ENCODE results near the gene TAS2R14. TPM values are rescaled to one million over a fixed set of nuclear protein-coding genes. Genes with fewer than 3 reads are reported as not detected.

The TAS2R14 gene, protein sequence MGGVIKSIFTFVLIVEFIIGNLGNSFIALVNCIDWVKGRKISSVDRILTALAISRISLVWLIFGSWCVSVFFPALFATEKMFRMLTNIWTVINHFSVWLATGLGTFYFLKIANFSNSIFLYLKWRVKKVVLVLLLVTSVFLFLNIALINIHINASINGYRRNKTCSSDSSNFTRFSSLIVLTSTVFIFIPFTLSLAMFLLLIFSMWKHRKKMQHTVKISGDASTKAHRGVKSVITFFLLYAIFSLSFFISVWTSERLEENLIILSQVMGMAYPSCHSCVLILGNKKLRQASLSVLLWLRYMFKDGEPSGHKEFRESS
- polyA plus RNA-seq (2013, experiment 1 of 2), result 0.79 TPM
- polyA plus RNA-seq (2013, experiment 2 of 2), result 0.90 TPM

DNA sequence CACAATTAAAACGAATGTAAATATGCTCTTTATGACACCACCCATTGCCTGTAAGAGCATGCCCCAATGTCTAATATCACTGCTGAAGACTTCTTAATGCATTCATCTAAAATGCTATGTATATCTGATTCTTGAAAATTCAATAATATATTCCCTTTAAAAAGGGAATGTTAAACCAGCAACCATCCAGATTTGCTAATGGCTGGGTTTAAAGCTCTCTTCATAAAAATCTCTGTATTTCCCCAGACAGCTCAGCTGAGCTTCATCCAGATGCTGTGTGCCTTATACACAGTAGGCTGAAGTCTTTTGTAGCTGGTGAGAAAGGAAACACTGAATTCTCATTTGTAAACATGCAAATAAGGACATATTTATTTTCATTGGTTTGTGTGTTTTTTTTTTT is at the start of gene TAS2R14:
TSS of gene TAS2R14 (minus strand) at position 101 of the 400 bp plus-strand sequence. CDS start at position 45, 56 bp downstream.
- H3K4ac ChIP-seq (ENCODE audit: low read length), result no peak within 1 kb of the TSS
- H4K91ac ChIP-seq (ENCODE audit: low read depth, low read length, poor library complexity), result no peak within 1 kb of the TSS
- H3K23ac ChIP-seq (ENCODE audit: low read depth, low read length, poor library complexity), result no peak within 1 kb of the TSS
- no peak within 1 kb of the TSS for H4K8ac ChIP-seq (ENCODE audit: low read depth, low read length)
- no peak within 1 kb of the TSS for H2BK12ac ChIP-seq (ENCODE audit: low read length)
- no peak within 1 kb of the TSS for H3K4me3 ChIP-seq (ENCODE audit: low read length in 2 of 2)
- no peak within 1 kb of the TSS for H3K27ac ChIP-seq (replicated peaks; ENCODE audit: low read length)
- no peak within 1 kb of the TSS for H2BK5ac ChIP-seq (ENCODE audit: low read length)
- no peak within 1 kb of the TSS for H2BK120ac ChIP-seq (ENCODE audit: low read depth, low read length)
- H2BK15ac ChIP-seq (ENCODE audit: low read length), result no peak within 1 kb of the TSS
- H2AFZ ChIP-seq (ENCODE audit: low read length), result no peak within 1 kb of the TSS
- no peak for DNase-seq (ENCODE audit: low spot score)
- no peaks in the 10 kb centered on the region for H3K9me3 ChIP-seq (replicated peaks in 1 of 2; ENCODE audit: control insufficient read depth in 2 of 2, insufficient read depth in 1 of 2, low read depth in 1 of 2, low read length in 2 of 2)
- no peak within 1 kb of the TSS for H3K14ac ChIP-seq (ENCODE audit: low read length)
- H3K27me3 ChIP-seq (ENCODE audit: control insufficient read depth in 3 of 3, insufficient read depth in 3 of 3, low read depth in 1 of 3, low read length in 3 of 3), result no peaks in the 10 kb centered on the region
- H3K4me1 ChIP-seq (ENCODE audit: control insufficient read depth in 2 of 2, insufficient read depth in 1 of 2, low read depth in 1 of 2, low read length in 2 of 2), result no peaks in the 10 kb centered on the region
- no peak within 1 kb of the TSS for H2AK5ac ChIP-seq (ENCODE audit: low read depth, low read length)
- no peak within 1 kb of the TSS for H3K9ac ChIP-seq (ENCODE audit: low read depth, low read length, poor library complexity)
- no peaks in the 10 kb centered on the region for H3K36me3 ChIP-seq (replicated peaks in 1 of 2; ENCODE audit: control insufficient read depth in 2 of 2, insufficient read depth in 2 of 2, low read length in 2 of 2)
- no peaks in the 10 kb centered on the region for H3K79me1 ChIP-seq (ENCODE audit: low read depth, low read length)
- no peak within 1 kb of the TSS for H3K4me2 ChIP-seq (ENCODE audit: insufficient read depth, low read length, poor library complexity, severe bottlenecking)
- no CpG with 5 or more reads among the region's 1 CpG for WGBS, 2 donors (ENCODE audit: extremely low coverage in 2 of 2, insufficient read length in 2 of 2, insufficient replicate concordance in 1 of 2)
- H3K18ac ChIP-seq (ENCODE audit: low read length), result no peak within 1 kb of the TSS

DNA sequence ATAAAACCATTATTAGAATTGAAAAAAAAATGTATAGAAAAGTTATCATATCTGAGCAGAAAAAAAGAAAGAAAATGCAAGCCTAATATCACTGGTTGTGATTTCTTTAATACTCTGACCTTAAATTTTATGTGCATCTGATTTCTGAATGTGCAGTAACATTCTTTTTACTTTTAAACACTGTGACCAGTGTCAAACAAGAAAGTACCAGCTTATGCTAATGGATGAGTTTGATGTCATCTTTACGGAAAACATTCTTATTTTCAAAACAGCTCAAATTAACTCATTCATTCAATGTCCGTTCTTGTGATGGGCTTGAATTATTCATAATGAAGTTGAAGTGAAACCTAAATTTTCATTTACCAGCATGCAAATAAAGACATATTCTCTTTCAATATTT is 47.7 kb upstream of the TAS2R14 start, which contains the start of gene TAS2R50:
TSS of gene TAS2R50 (minus strand) at position 101 of the 400 bp plus-strand sequence. CDS start at position 49, 52 bp downstream.
- Histone ChIP-seq H3K9me3 (replicated peaks in 1 of 2; ENCODE audit: control insufficient read depth in 2 of 2, insufficient read depth in 1 of 2, low read depth in 1 of 2, low read length in 2 of 2) (peaks cover 0 to 11% of the 10 kb centered on the region in 2 donors), H2AK5ac (ENCODE audit: low read depth, low read length) (no peak within 1 kb of the TSS), H3K23ac (ENCODE audit: low read depth, low read length, poor library complexity) (no peak within 1 kb of the TSS), H4K91ac (ENCODE audit: low read depth, low read length, poor library complexity) (no peak within 1 kb of the TSS), H3K27ac (replicated peaks; ENCODE audit: low read length) (no peak within 1 kb of the TSS), H3K79me1 (ENCODE audit: low read depth, low read length) (no peaks in the 10 kb centered on the region), H3K18ac (ENCODE audit: low read length) (no peak within 1 kb of the TSS), H3K4me3 (ENCODE audit: low read length in 2 of 2) (no peak within 1 kb of the TSS), H2BK15ac (ENCODE audit: low read length) (no peak within 1 kb of the TSS), H4K8ac (ENCODE audit: low read depth, low read length) (no peak within 1 kb of the TSS), H3K27me3 (ENCODE audit: control insufficient read depth in 3 of 3, insufficient read depth in 3 of 3, low read depth in 1 of 3, low read length in 3 of 3) (no peaks in the 10 kb centered on the region), H2BK5ac (ENCODE audit: low read length) (no peak within 1 kb of the TSS), H3K4me2 (ENCODE audit: insufficient read depth, low read length, poor library complexity, severe bottlenecking) (no peak within 1 kb of the TSS), H3K9ac (ENCODE audit: low read depth, low read length, poor library complexity) (no peak within 1 kb of the TSS), H2BK120ac (ENCODE audit: low read depth, low read length) (no peak within 1 kb of the TSS), H3K14ac (ENCODE audit: low read length) (no peak within 1 kb of the TSS), H3K36me3 (replicated peaks in 1 of 2; ENCODE audit: control insufficient read depth in 2 of 2, insufficient read depth in 2 of 2, low read length in 2 of 2) (peaks cover 2 to 8% of the 10 kb centered on the region in 2 donors), H3K4me1 (ENCODE audit: control insufficient read depth in 2 of 2, insufficient read depth in 1 of 2, low read depth in 1 of 2, low read length in 2 of 2) (no peaks in the 10 kb centered on the region), H2AFZ (ENCODE audit: low read length) (no peak within 1 kb of the TSS), H2BK12ac (ENCODE audit: low read length) (no peak within 1 kb of the TSS), H3K4ac (ENCODE audit: low read length) (no peak within 1 kb of the TSS)
- DNase-seq (ENCODE audit: low spot score), result no peak
- no CpG with 5 or more reads among the region's 2 CpGs for WGBS, 2 donors (ENCODE audit: extremely low coverage in 2 of 2, insufficient read length in 2 of 2, insufficient replicate concordance in 1 of 2)

DNA sequence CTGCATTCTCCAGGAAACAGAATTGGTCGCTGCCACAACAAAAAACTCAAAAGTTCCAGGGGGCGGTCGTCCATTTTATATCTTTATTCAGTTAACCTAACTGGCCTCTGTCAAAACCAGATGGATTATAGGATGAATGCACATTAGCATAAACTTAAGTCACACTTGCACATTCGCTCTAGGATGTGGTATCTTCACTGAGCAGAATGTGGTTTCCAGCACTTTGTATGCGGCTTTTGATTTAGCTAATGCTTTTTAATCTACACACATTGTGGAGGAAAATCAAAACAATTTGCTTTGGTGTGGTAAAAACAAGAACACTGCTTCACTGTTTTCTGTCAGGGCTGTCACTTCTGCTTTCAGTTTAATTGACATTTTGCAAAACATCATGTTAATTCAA is 43.2 kb upstream of the TAS2R14 start:
- Histone ChIP-seq H2BK5ac (ENCODE audit: low read length) (no peak overlapping the region), H3K36me3 (replicated peaks in 1 of 2; ENCODE audit: control insufficient read depth in 2 of 2, insufficient read depth in 2 of 2, low read length in 2 of 2) (peaks cover 0 to 2% of the 10 kb centered on the region in 2 donors), H3K4me2 (ENCODE audit: insufficient read depth, low read length, poor library complexity, severe bottlenecking) (no peak overlapping the region), H2BK15ac (ENCODE audit: low read length) (no peak overlapping the region), H4K91ac (ENCODE audit: low read depth, low read length, poor library complexity) (no peak overlapping the region), H3K9me3 (replicated peaks in 1 of 2; ENCODE audit: control insufficient read depth in 2 of 2, insufficient read depth in 1 of 2, low read depth in 1 of 2, low read length in 2 of 2) (no peaks in the 10 kb centered on the region), H3K14ac (ENCODE audit: low read length) (no peak overlapping the region), H2BK12ac (ENCODE audit: low read length) (no peak overlapping the region), H3K9ac (ENCODE audit: low read depth, low read length, poor library complexity) (no peak overlapping the region), H3K23ac (ENCODE audit: low read depth, low read length, poor library complexity) (no peak overlapping the region), H2BK120ac (ENCODE audit: low read depth, low read length) (no peak overlapping the region), H3K18ac (ENCODE audit: low read length) (no peak overlapping the region), H2AFZ (ENCODE audit: low read length) (no peak overlapping the region), H3K4ac (ENCODE audit: low read length) (no peak overlapping the region), H4K8ac (ENCODE audit: low read depth, low read length) (no peak overlapping the region), H2AK5ac (ENCODE audit: low read depth, low read length) (no peak overlapping the region), H3K4me3 (ENCODE audit: low read length in 2 of 2) (no peak overlapping the region), H3K4me1 (ENCODE audit: control insufficient read depth in 2 of 2, insufficient read depth in 1 of 2, low read depth in 1 of 2, low read length in 2 of 2) (no peaks in the 10 kb centered on the region), H3K27me3 (ENCODE audit: control insufficient read depth in 3 of 3, insufficient read depth in 3 of 3, low read depth in 1 of 3, low read length in 3 of 3) (no peaks in the 10 kb centered on the region), H3K79me1 (ENCODE audit: low read depth, low read length) (no peaks in the 10 kb centered on the region), H3K27ac (replicated peaks; ENCODE audit: low read length) (no peak overlapping the region)
- DNase-seq (ENCODE audit: low spot score), result no peak
- whole genome bisulfite sequencing, 2 donors (ENCODE audit: extremely low coverage in 2 of 2, insufficient read length in 2 of 2, insufficient replicate concordance in 1 of 2), result no CpG with 5 or more reads among the region's 5 CpGs

DNA sequence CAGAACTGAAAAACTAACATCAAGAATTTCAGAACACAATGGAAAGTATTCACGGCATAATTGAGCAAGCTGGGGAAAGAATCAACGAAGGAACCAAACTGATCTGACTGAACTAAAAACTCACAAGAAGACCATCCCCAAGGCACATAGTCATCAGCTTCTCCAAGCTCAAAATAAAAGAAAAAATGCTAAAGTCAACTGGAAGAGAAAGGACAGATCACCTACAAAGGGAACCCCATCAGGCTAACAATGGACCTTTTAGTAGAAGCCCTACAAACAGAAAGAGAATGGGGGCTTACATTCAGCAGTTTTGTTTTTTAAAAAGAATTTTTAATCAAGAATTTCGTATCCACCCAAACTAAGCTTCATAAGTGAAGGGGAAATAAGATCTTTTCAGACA is 35.9 kb upstream of the TAS2R14 start:
- H3K36me3 ChIP-seq (replicated peaks in 1 of 2; ENCODE audit: control insufficient read depth in 2 of 2, insufficient read depth in 2 of 2, low read length in 2 of 2), result peaks cover 0 to 4% of the 10 kb centered on the region in 2 donors
- no peak overlapping the region for H3K4me2 ChIP-seq (ENCODE audit: insufficient read depth, low read length, poor library complexity, severe bottlenecking)
- no peak overlapping the region for H3K4me3 ChIP-seq (ENCODE audit: low read length in 2 of 2)
- WGBS, 2 donors (ENCODE audit: extremely low coverage in 2 of 2, insufficient read length in 2 of 2, insufficient replicate concordance in 1 of 2), result no CpG with 5 or more reads among the region's 3 CpGs
- H2AFZ ChIP-seq (ENCODE audit: low read length), result no peak overlapping the region
- H3K79me1 ChIP-seq (ENCODE audit: low read depth, low read length), result no peaks in the 10 kb centered on the region
- H3K23ac ChIP-seq (ENCODE audit: low read depth, low read length, poor library complexity), result no peak overlapping the region
- H2BK120ac ChIP-seq (ENCODE audit: low read depth, low read length), result no peak overlapping the region
- DNase-seq (ENCODE audit: low spot score), result no peak
- H2BK5ac ChIP-seq (ENCODE audit: low read length), result no peak overlapping the region
- no peak overlapping the region for H3K27ac ChIP-seq (replicated peaks; ENCODE audit: low read length)
- no peak overlapping the region for H2AK5ac ChIP-seq (ENCODE audit: low read depth, low read length)
- H4K91ac ChIP-seq (ENCODE audit: low read depth, low read length, poor library complexity), result no peak overlapping the region
- H3K14ac ChIP-seq (ENCODE audit: low read length), result no peak overlapping the region
- peaks cover 0 to 5% of the 10 kb centered on the region in 2 donors for H3K9me3 ChIP-seq (replicated peaks in 1 of 2; ENCODE audit: control insufficient read depth in 2 of 2, insufficient read depth in 1 of 2, low read depth in 1 of 2, low read length in 2 of 2)
- no peak overlapping the region for H3K9ac ChIP-seq (ENCODE audit: low read depth, low read length, poor library complexity)
- no peak overlapping the region for H2BK12ac ChIP-seq (ENCODE audit: low read length)
- peaks cover 0 to 2% of the 10 kb centered on the region in 2 donors for H3K4me1 ChIP-seq (ENCODE audit: control insufficient read depth in 2 of 2, insufficient read depth in 1 of 2, low read depth in 1 of 2, low read length in 2 of 2)
- no peak overlapping the region for H4K8ac ChIP-seq (ENCODE audit: low read depth, low read length)
- H3K4ac ChIP-seq (ENCODE audit: low read length), result no peak overlapping the region
- no peak overlapping the region for H3K18ac ChIP-seq (ENCODE audit: low read length)
- H3K27me3 ChIP-seq (ENCODE audit: control insufficient read depth in 3 of 3, insufficient read depth in 3 of 3, low read depth in 1 of 3, low read length in 3 of 3), result no peaks in the 10 kb centered on the region
- no peak overlapping the region for H2BK15ac ChIP-seq (ENCODE audit: low read length)
